HCT116 (cell line): ENCODE results near the gene FAM167B.

ENCODE experiments used
- CTCF ChIP-seq, 3 experiments: fragments of 200-600 bp in 1 of 3; sonication (generic) in 1 of 3; IDR thresholded peaks in 2 of 3; conservative IDR thresholded peaks in 1 of 3; 2 replicates each; pipeline ENCODE4 v1.5.1; 2012 to 2017; ENCODE audit warnings: low read depth in 2 of 3, low read length in 2 of 3, antibody characterized with exemption in 1 of 3, borderline replicate concordance in 1 of 3, control low read depth in 1 of 3, mild to moderate bottlenecking in 1 of 3, mixed read lengths in 1 of 3, mixed run types in 1 of 3, moderate library complexity in 1 of 3; ENCODE audit not compliant: insufficient read depth in 1 of 3
- EZH2 ChIP-seq: fragments of 200-600 bp; sonication (generic); IDR thresholded peaks from 2 replicates; pipeline ENCODE4 v1.6.1; 2017; ENCODE audit warnings: antibody characterized with exemption, mixed run types
- POLR2A ChIP-seq: IDR thresholded peaks from 2 replicates; pipeline ENCODE4 v1.7.0; 2011; ENCODE audit warnings: borderline replicate concordance; ENCODE audit not compliant: insufficient read depth, insufficient read length; ENCODE audit errors: extremely low read depth
- SP1 ChIP-seq: IDR thresholded peaks from 2 replicates; pipeline ENCODE4 v1.6.1; 2012; ENCODE audit warnings: low read depth
- ZBTB33 ChIP-seq: IDR thresholded peaks from 2 replicates; pipeline ENCODE4 v1.6.1; 2011; ENCODE audit warnings: mild to moderate bottlenecking, low read length, moderate library complexity; ENCODE audit not compliant: insufficient replicate concordance; ENCODE audit errors: extremely low read depth
- ZNF274 ChIP-seq: fragments of 200-500 bp; sonication (Bioruptor generic); IDR thresholded peaks from 2 replicates; pipeline ENCODE4 v1.6.1; 2014; ENCODE audit warnings: mild to moderate bottlenecking, low read depth, low read length, inconsistent platforms

DNA sequence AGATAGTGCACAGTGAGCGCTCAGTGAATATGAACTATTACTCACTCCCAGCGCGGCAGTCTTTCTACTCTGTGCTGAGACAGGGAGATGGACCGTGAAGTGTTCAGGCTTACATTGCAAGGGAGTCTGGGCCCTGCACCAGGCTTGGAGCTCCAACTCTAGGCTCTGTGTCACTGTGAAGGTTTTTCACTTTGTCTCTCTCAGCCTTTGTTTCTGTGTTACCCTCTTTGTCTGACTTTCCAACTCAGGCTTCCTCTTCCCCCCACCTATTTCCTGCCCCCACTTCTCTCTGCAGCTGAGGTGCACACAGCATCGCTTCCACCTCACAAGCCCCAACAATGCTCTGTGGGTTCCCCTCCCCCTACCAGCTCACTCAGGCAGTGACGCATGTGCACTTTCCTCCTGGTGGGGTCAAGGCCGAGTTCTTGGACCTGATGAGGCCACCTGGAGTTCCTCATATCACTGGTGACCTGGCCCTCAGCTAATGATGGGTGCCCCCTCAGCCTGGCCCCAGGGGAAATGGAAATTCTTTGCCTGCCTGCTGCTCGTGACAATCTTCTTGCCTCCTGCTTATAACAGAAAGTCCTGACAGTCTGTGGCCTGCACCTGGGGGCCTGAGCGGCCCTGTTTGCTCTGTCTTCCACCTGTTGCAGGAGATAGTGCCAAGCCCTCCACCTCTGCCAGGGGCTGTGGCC, 3.0 kb downstream of the FAM167B start:
- no peak for TF ChIP-seq CTCF (IDR thresholded peaks at IDR 0.05 in 2 of 3, conservative IDR thresholded peaks at IDR 0.05 in 1 of 3; ENCODE audit: borderline replicate concordance in 1 of 3, insufficient read depth in 1 of 3, low read depth in 2 of 3, low read length in 2 of 3)
- no peak for TF ChIP-seq EZH2
- TF ChIP-seq SP1: no peak
- no peak for TF ChIP-seq POLR2A
- no peak for TF ChIP-seq ZBTB33
- no peak for TF ChIP-seq ZNF274
